Measurements from ENCODE around the gene C21orf58. TPM values are rescaled to one million over a fixed set of nuclear protein-coding genes. Genes with fewer than 3 reads are reported as not detected.

The C21orf58 gene
- total and polyA plus RNA-seq, 4 experiments from 2014 or later, result 0.35 to 9.4 (median 4.7) TPM

DNA sequence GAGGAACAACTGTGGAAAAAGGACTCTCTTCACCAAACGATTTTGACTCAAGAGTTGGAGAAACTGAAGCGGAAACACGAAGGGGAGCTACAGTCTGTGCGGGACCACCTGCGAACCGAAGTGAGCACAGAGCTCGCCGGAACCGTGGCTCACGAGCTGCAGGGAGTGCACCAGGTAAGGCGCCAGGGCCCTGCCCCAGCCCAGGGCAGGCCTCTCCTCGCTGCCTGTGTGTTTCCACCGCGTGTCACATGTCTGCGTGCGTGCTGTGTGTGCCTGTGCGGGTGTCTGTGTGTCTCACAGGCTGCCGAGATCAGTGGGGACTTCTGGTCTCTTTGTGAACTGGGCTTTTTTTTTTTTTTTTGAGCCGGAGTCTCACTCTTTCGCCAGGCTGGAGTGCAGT is 43.3 kb upstream of the C21orf58 start:
- intact Hi-C loops (cut with micrococcal nuclease), result no loop called here
- Histone ChIP-seq H3K4me1 (ENCODE audit: insufficient read depth, low read length) (peaks cover 29% of the 10 kb centered on the region), H3K9me3 (ENCODE audit: control insufficient read depth in 1 of 2, low read length in 2 of 2) (no peaks in the 10 kb centered on the region), H3K36me3 (ENCODE audit: insufficient read depth, low read length) (peaks cover 34% of the 10 kb centered on the region), H3K27ac (ENCODE audit: low read depth, low read length) (no peak overlapping the region), H3K27me3 (ENCODE audit: insufficient read depth, low read length) (no peaks in the 10 kb centered on the region), H3K4me3 (ENCODE audit: low read length in 2 of 2) (no peak overlapping the region)
- H3K27me3 Mint-ChIP-seq, result no peaks in the 10 kb centered on the region
- peak overlapping the region in 1 of 7 donors; percentile 69 for H3K27ac Mint-ChIP-seq
- ChIA-PET CTCF (ENCODE audit: partially characterized antibody) (no interaction called here), POLR2A (ENCODE audit: partially characterized antibody) (no interaction called here)
- peaks cover 18 to 42% (median 29%) of the 10 kb centered on the region in 4 donors for H3K4me1 Mint-ChIP-seq
- no peak for DNase-seq
- no peak overlapping the region for H3K4me3 Mint-ChIP-seq
- peaks cover 31 to 34% of the 10 kb centered on the region in 2 donors for H3K36me3 Mint-ChIP-seq
- H3K9me3 Mint-ChIP-seq, result no peaks in the 10 kb centered on the region

DNA sequence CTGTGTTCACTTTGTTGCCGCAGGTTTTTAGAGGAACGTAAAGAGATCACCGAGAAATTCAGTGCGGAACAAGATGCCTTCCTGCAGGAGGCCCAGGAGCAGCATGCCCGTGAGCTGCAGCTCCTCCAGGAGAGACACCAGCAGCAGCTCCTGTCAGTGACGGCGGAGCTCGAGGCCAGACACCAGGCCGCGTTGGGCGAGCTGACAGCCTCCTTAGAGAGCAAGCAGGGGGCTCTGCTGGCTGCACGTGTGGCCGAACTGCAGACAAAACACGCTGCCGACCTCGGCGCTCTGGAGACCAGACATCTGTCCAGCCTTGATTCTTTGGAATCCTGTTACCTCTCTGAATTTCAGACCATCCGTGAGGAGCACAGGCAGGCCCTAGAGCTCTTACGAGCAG is 42.9 kb upstream of the C21orf58 start:
- Histone ChIP-seq H3K9me3 (ENCODE audit: control insufficient read depth in 1 of 2, low read length in 2 of 2) (no peaks in the 10 kb centered on the region), H3K27ac (ENCODE audit: low read depth, low read length) (no peak overlapping the region), H3K4me3 (ENCODE audit: low read length in 2 of 2) (no peak overlapping the region), H3K4me1 (ENCODE audit: insufficient read depth, low read length) (peaks cover 31% of the 10 kb centered on the region), H3K36me3 (ENCODE audit: insufficient read depth, low read length) (peaks cover 34% of the 10 kb centered on the region), H3K27me3 (ENCODE audit: insufficient read depth, low read length) (no peaks in the 10 kb centered on the region)
- H3K4me3 Mint-ChIP-seq, result no peak overlapping the region
- ChIA-PET CTCF (ENCODE audit: partially characterized antibody) (no interaction called here), POLR2A (ENCODE audit: partially characterized antibody) (no interaction called here)
- intact Hi-C loops (cut with micrococcal nuclease), result no loop called here
- peak overlapping the region in 1 of 7 donors; percentile 69 for H3K27ac Mint-ChIP-seq
- peaks cover 15 to 42% (median 28%) of the 10 kb centered on the region in 4 donors for H3K4me1 Mint-ChIP-seq
- peaks cover 31 to 34% of the 10 kb centered on the region in 2 donors for H3K36me3 Mint-ChIP-seq
- DNase-seq, result no peak
- no peaks in the 10 kb centered on the region for H3K9me3 Mint-ChIP-seq
- no peaks in the 10 kb centered on the region for H3K27me3 Mint-ChIP-seq

DNA sequence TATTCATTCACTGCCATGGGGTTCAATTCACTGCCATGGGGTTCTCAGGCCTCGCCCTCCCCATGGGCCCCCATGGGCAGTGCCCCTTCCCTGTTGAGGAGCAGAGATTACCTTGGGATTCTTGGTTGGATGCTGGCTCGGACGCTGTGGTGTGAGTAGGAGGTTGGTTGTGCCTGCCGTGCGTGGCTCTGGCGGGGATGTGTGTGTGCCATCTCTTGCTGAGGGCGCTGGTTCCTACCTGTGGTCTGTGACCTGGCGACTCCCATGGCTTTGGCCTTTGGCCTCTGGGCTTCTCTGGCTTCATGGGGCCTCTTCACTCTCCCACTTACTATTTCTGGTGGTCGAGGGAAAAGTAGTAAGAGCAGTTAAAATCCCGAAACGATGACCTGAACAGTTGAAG is 42.4 kb upstream of the C21orf58 start:
- ChIA-PET POLR2A (ENCODE audit: partially characterized antibody) (interaction anchor here (0.5 kb wide), 1 partner anchor 32 kb away, joined by 3 read pairs; no protein-coding TSS in a partner anchor), CTCF (ENCODE audit: partially characterized antibody) (no interaction called here)
- H3K4me3 Mint-ChIP-seq, result no peak overlapping the region
- H3K4me1 ChIP-seq (ENCODE audit: insufficient read depth, low read length), result peaks cover 31% of the 10 kb centered on the region
- DNase-seq, result no peak
- peaks cover 15 to 44% (median 28%) of the 10 kb centered on the region in 4 donors for H3K4me1 Mint-ChIP-seq
- intact Hi-C loops (cut with micrococcal nuclease), result no loop called here
- no peak overlapping the region for H3K4me3 ChIP-seq (ENCODE audit: low read length in 2 of 2)
- peaks cover 34% of the 10 kb centered on the region for H3K36me3 ChIP-seq (ENCODE audit: insufficient read depth, low read length)
- H3K9me3 Mint-ChIP-seq, result no peaks in the 10 kb centered on the region
- H3K36me3 Mint-ChIP-seq, result peaks cover 34 to 37% of the 10 kb centered on the region in 2 donors
- no peak overlapping the region for H3K27ac ChIP-seq (ENCODE audit: low read depth, low read length)
- H3K9me3 ChIP-seq (ENCODE audit: control insufficient read depth in 1 of 2, low read length in 2 of 2), result no peaks in the 10 kb centered on the region
- H3K27ac Mint-ChIP-seq, result peak overlapping the region in 2 of 7 donors; percentile 13 to 22
- no peaks in the 10 kb centered on the region for H3K27me3 Mint-ChIP-seq
- no peaks in the 10 kb centered on the region for H3K27me3 ChIP-seq (ENCODE audit: insufficient read depth, low read length)

DNA sequence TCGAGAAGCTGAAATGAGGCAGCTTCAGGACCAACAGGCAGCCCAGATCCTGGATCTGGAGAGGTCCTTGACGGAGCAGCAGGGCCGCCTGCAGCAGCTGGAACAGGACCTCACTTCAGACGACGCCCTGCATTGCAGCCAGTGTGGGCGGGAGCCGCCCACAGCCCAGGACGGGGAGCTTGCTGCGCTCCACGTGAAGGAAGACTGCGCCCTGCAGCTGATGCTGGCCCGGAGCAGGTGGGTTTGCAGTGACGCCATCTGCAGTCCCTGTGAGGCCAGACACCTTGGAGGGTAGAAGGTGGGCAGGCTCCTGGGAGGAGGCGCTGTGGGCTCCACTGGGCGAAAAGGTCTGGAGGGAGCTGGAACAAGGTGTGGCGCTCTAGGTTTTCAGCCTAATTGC is 40.0 kb upstream of the C21orf58 start:
- no peak overlapping the region for H3K27ac Mint-ChIP-seq
- no peaks in the 10 kb centered on the region for H3K27me3 Mint-ChIP-seq
- DNase-seq, result no peak
- H3K4me3 Mint-ChIP-seq, result no peak overlapping the region
- intact Hi-C loops (cut with micrococcal nuclease), result no loop called here
- Histone ChIP-seq H3K36me3 (ENCODE audit: insufficient read depth, low read length) (peaks cover 30% of the 10 kb centered on the region), H3K9me3 (ENCODE audit: control insufficient read depth in 1 of 2, low read length in 2 of 2) (no peaks in the 10 kb centered on the region), H3K27me3 (ENCODE audit: insufficient read depth, low read length) (no peaks in the 10 kb centered on the region), H3K4me3 (ENCODE audit: low read length in 2 of 2) (no peak overlapping the region), H3K4me1 (ENCODE audit: insufficient read depth, low read length) (peaks cover 20% of the 10 kb centered on the region), H3K27ac (ENCODE audit: low read depth, low read length) (no peak overlapping the region)
- peaks cover 36 to 37% of the 10 kb centered on the region in 2 donors for H3K36me3 Mint-ChIP-seq
- peaks cover 11 to 34% (median 19%) of the 10 kb centered on the region in 4 donors for H3K4me1 Mint-ChIP-seq
- peaks cover 0 to 3% (median 0%) of the 10 kb centered on the region in 8 donors for H3K9me3 Mint-ChIP-seq
- ChIA-PET CTCF (ENCODE audit: partially characterized antibody) (interaction anchor here (1.3 kb wide), 1 partner anchor 220 kb away, joined by 4 read pairs; no protein-coding TSS in a partner anchor), POLR2A (ENCODE audit: partially characterized antibody) (no interaction called here)

DNA sequence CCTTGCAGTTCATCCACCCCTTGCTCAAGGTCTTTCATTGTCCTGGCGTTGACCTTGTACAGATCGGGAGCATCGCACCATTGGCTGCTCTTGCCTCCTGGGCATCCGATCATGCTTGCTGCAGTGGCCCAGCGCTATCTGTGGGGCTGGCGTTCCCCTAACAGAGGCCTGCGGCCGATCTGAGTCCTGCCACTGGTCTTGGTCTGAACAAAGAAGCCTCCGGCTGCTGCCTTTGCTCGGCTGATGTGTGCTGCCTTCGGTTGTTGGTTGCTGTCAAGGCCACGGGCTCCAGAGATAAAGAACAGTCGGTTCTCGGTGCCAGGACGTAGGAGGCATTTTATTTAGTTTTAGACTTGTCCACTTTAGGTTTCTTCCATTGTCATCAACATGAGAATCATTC is 39.3 kb upstream of the C21orf58 start:
- CTCF ChIA-PET (ENCODE audit: partially characterized antibody), result interaction anchor here (1.3 kb wide), 1 partner anchor 220 kb away, joined by 4 read pairs; no protein-coding TSS in a partner anchor
- Mint-ChIP-seq H3K4me3 (peak overlapping the region in 1 of 8 donors; percentile 48), H3K36me3 (peaks cover 37 to 38% of the 10 kb centered on the region in 2 donors), H3K4me1 (peaks cover 8 to 26% (median 14%) of the 10 kb centered on the region in 4 donors), H3K27me3 (no peaks in the 10 kb centered on the region), H3K27ac (peak overlapping the region in 3 of 7 donors; percentile 37 to 47 (median 43)), H3K9me3 (peaks cover 0 to 3% (median 0%) of the 10 kb centered on the region in 8 donors)
- H3K4me3 ChIP-seq (ENCODE audit: low read length in 2 of 2), result no peak overlapping the region
- H3K4me1 ChIP-seq (ENCODE audit: insufficient read depth, low read length), result peaks cover 13% of the 10 kb centered on the region
- POLR2A ChIA-PET (ENCODE audit: partially characterized antibody), result no interaction called here
- no peak for DNase-seq
- intact Hi-C loops (cut with micrococcal nuclease), result no loop called here
- no peaks in the 10 kb centered on the region for H3K27me3 ChIP-seq (ENCODE audit: insufficient read depth, low read length)
- H3K9me3 ChIP-seq (ENCODE audit: control insufficient read depth in 1 of 2, low read length in 2 of 2), result no peaks in the 10 kb centered on the region
- H3K27ac ChIP-seq (ENCODE audit: low read depth, low read length), result no peak overlapping the region
- peaks cover 34% of the 10 kb centered on the region for H3K36me3 ChIP-seq (ENCODE audit: insufficient read depth, low read length)

DNA sequence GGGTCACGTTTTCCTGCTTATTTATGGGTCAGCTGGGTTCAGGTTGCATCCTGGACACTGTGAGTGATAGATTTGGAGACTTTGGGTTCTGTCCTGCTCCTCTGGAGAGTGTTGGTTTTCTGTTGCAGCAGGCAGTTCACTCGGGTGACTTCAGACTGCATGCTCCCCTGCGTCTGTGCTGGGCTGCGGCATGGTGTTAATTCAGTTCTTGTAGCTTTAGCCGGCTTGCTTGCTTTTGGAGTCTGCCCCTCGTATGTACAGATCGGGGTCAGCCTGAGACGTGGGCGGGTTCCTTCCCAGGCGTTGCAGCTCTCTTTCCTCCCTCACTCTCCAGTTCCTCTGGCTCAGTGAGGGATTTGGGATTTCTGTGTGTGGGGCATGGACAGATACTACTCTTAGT is 38.3 kb upstream of the C21orf58 start:
- H3K27me3 Mint-ChIP-seq, result no peaks in the 10 kb centered on the region
- H3K27ac Mint-ChIP-seq, result peak overlapping the region in 5 of 7 donors; percentile 19 to 78 (median 61)
- Histone ChIP-seq H3K4me1 (ENCODE audit: insufficient read depth, low read length) (peaks cover 8% of the 10 kb centered on the region), H3K9me3 (ENCODE audit: control insufficient read depth in 1 of 2, low read length in 2 of 2) (no peaks in the 10 kb centered on the region), H3K27me3 (ENCODE audit: insufficient read depth, low read length) (no peaks in the 10 kb centered on the region), H3K27ac (ENCODE audit: low read depth, low read length) (no peak overlapping the region), H3K4me3 (ENCODE audit: low read length in 2 of 2) (no peak overlapping the region), H3K36me3 (ENCODE audit: insufficient read depth, low read length) (peaks cover 40% of the 10 kb centered on the region)
- CTCF ChIA-PET (ENCODE audit: partially characterized antibody), result no interaction called here
- peaks cover 45 to 47% of the 10 kb centered on the region in 2 donors for H3K36me3 Mint-ChIP-seq
- intact Hi-C loops (cut with micrococcal nuclease), result no loop called here
- H3K4me1 Mint-ChIP-seq, result peaks cover 7 to 22% (median 14%) of the 10 kb centered on the region in 4 donors
- POLR2A ChIA-PET (ENCODE audit: partially characterized antibody), result no interaction called here
- peaks cover 0 to 3% (median 0%) of the 10 kb centered on the region in 8 donors for H3K9me3 Mint-ChIP-seq
- DNase-seq, result no peak
- no peak overlapping the region for H3K4me3 Mint-ChIP-seq

DNA sequence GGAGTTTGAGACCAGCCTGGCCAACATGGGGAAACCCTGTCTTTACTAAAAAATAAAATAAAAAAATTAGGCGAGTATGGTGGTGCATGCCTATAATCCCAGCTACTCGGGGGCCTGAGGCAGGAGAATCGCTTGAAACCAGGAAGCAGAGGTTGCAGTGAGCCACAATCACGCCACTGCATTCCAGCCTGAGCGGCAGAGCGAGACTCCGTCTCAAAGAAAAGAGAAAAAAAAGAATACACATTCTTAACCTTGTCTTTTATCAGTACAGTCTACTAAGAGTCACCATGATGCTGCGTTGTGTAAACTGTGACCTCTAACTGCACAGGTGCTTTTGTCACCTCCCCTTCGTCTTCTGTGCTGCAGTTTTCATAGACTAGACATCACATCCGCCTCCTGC is 37.5 kb upstream of the C21orf58 start:
- H3K36me3 Mint-ChIP-seq, result peaks cover 44% of the 10 kb centered on the region in 2 donors
- POLR2A ChIA-PET (ENCODE audit: partially characterized antibody), result no interaction called here
- intact Hi-C loops (cut with micrococcal nuclease), result no loop called here

More for the DNA sequence above, 37.5 kb upstream of the C21orf58 start:
- CTCF ChIA-PET (ENCODE audit: partially characterized antibody), result no interaction called here
- Mint-ChIP-seq H3K4me1 (peaks cover 7 to 22% (median 14%) of the 10 kb centered on the region in 4 donors), H3K9me3 (peaks cover 0 to 3% (median 0%) of the 10 kb centered on the region in 8 donors), H3K27me3 (no peaks in the 10 kb centered on the region), H3K4me3 (no peak overlapping the region), H3K27ac (no peak overlapping the region)
- no peak for DNase-seq
- Histone ChIP-seq H3K4me3 (ENCODE audit: low read length in 2 of 2) (no peak overlapping the region), H3K4me1 (ENCODE audit: insufficient read depth, low read length) (peaks cover 8% of the 10 kb centered on the region), H3K9me3 (ENCODE audit: control insufficient read depth in 1 of 2, low read length in 2 of 2) (no peaks in the 10 kb centered on the region), H3K36me3 (ENCODE audit: insufficient read depth, low read length) (peaks cover 36% of the 10 kb centered on the region), H3K27me3 (ENCODE audit: insufficient read depth, low read length) (no peaks in the 10 kb centered on the region), H3K27ac (ENCODE audit: low read depth, low read length) (no peak overlapping the region)
